Ovary (tissue), 9 donors: ENCODE data around the gene DDT. TPM values are rescaled to one million over a fixed set of nuclear protein-coding genes. Genes with fewer than 3 reads are reported as not detected.

ENCODE experiments used
- DNase-seq, 5 donors: peaks; one replicate each; pipeline ENCODE4 v3.0.0-alpha.2; 2019 to 2020
- H3K27ac ChIP-seq, 2 donors: fragments of 200-600 bp; one replicate each; pipeline versions ENCODE4 v1.5.1 to v1.8.0; 2019 to 2022
- H3K27me3 ChIP-seq: fragments of 200-600 bp; one replicate; pipeline ENCODE4 v1.8.0; 2022
- H3K36me3 ChIP-seq: fragments of 200-600 bp; sonication (generic); one replicate; pipeline ENCODE4 v1.5.1; 2019
- H3K4me1 ChIP-seq: one replicate; pipeline ENCODE4 v1.8.1; 2013; ENCODE audit warnings: mild to moderate bottlenecking, moderate library complexity; ENCODE audit not compliant: insufficient read depth
- H3K4me3 ChIP-seq: fragments of 200-600 bp; sonication (generic); one replicate; pipeline ENCODE4 v1.5.1; 2017
- H3K9me3 ChIP-seq, 2 donors: fragments of 200-600 bp in 1 of 2; sonication (generic) in 1 of 2; one replicate each; pipeline versions ENCODE4 v1.5.1 to v1.8.1; 2013 to 2019; ENCODE audit warnings: mild to moderate bottlenecking in 1 of 2, moderate library complexity in 1 of 2
- CTCF ChIP-seq, 3 donors: fragments of 450-650 bp in 2 of 3; fragments of 200-600 bp in 1 of 3; IDR thresholded peaks; one replicate each; pipeline versions ENCODE4 v1.5.1 to v1.8.0; 2016 to 2022; ENCODE audit warnings: antibody characterized with exemption in 3 of 3, mild to moderate bottlenecking in 1 of 3
- EP300 ChIP-seq: sonication (generic); formaldehyde crosslinking; IDR thresholded peaks from one replicate; pipeline ENCODE4 v1.6.1; 2017; ENCODE audit warnings: antibody characterized with exemption
- POLR2A ChIP-seq: fragments of 450-650 bp; IDR thresholded peaks from one replicate; pipeline ENCODE4 v1.6.1; 2017; ENCODE audit warnings: antibody characterized with exemption, mild to moderate bottlenecking, moderate library complexity
- WGBS, 3 donors: extraction: QIAGEN DNeasy Blood & Tissue Kit in 1 of 3; methylation state at CpG; one replicate each; pipeline versions ENCODE4 v1.1.5 to v1.1.7; 2013 to 2017; 5-methylcytosine and 5-hydroxymethylcytosine counted together
- intact Hi-C, 4 donors: fragments of 100-400 bp; cut with DNase I; formaldehyde crosslinking; loops; one replicate each; pipeline versions ENCODE4 v1.11.0 to v1.15.1; 2022 to 2023
- polyA plus RNA-seq, 2 donors: library from polyadenylated mRNA; stranded (reverse); fragments of 200-250 nt in 1 of 2; fragments of 350-450 nt in 1 of 2; fragmentation: Illumina TruSeq in 1 of 2; extraction: RNeasy Lipid Tissue Mini Kit (QIAGEN cat#74804) in 1 of 2; gene quantifications; one replicate each; pipeline ENCODE4 v1.2.3, GENCODE V29; 2013 to 2014
- total RNA-seq, 7 donors: library from RNA; depleted of rRNA in 2 of 7; stranded (reverse); fragments of >200 nt in 2 of 7; fragmentation: NEBNext Ultra II Directional in 3 of 7; extraction: Animal tissue kit (Norgen Biotek cat#: 25700) in 3 of 7; gene quantifications; one replicate each; pipeline versions ENCODE4 v1.1.0 to v1.2.4, GENCODE V29; 2016 to 2023
- donor health status: DM: no; HTN: no; CAD: no; lungs with moderate emphysema.
- donor health status: DM: no; HTN: no; CAD: no.
- donor health status: Bipolar disorder and iron deficiency.
- donor health status: DM: yes; HTN: yes; CAD: no.
- donor health status: DM: no; HTN: no; CAD: no.
- donor health status: DM: yes; HTN: yes; CAD: no.

Gene DDT
- total and polyA plus RNA-seq, 9 donors, result 34.6 to 236 (median 90.0) TPM

- Histone ChIP-seq H3K4me1 (peaks cover 1% of the 10 kb centered on the region), H3K27ac (no peak overlapping the region), H3K4me3 (no peak overlapping the region), H3K9me3 (no peaks in the 10 kb centered on the region), H3K27me3 (no peaks in the 10 kb centered on the region), H3K36me3 (no peaks in the 10 kb centered on the region)
- intact Hi-C loops, result no loop called here
- 79 to 84% (median 83%) methylated on average over 2 of the region's 2 CpGs for WGBS, 3 donors
- TF ChIP-seq CTCF (IDR thresholded peaks at IDR 0.05), result no peak
- TF ChIP-seq POLR2A, result no peak
- no peak for DNase-seq
These were observed 35.8 kb upstream of the DDT start for GRCh38 chr22:24010018-24010391.

- TF ChIP-seq EP300, result no peak
- no peak for TF ChIP-seq POLR2A
- no peak for TF ChIP-seq CTCF (IDR thresholded peaks at IDR 0.05)
These were observed 35.2 kb upstream of the DDT start for GRCh38 chr22:24009227-24010017.

GRCh38 chr22:24008381-24009226 is 34.4 kb upstream of the DDT start:
- H3K36me3 ChIP-seq, result no peaks in the 10 kb centered on the region
- TF ChIP-seq EP300 (no peak), CTCF (IDR thresholded peaks at IDR 0.05) (no peak), POLR2A (no peak)
- peaks cover 1% of the 10 kb centered on the region for H3K4me1 ChIP-seq
- intact Hi-C loops, result loop anchor here in 1 of 4 donors (5.0 kb wide), 1 partner anchor 164 kb away; no protein-coding TSS in a partner anchor
- H3K27ac ChIP-seq, result no peak overlapping the region
- 82 to 86% (median 83%) methylated on average over 6 of the region's 6 CpGs for WGBS, 3 donors
- DNase-seq, result no peak
- no peaks in the 10 kb centered on the region for H3K9me3 ChIP-seq
- H3K27me3 ChIP-seq, result no peaks in the 10 kb centered on the region
- H3K4me3 ChIP-seq, result no peak overlapping the region

More at GRCh38 chr22:24009227-24010017, 35.2 kb upstream of the DDT start:
- Histone ChIP-seq H3K27me3 (no peaks in the 10 kb centered on the region), H3K4me3 (no peak overlapping the region), H3K9me3 (no peaks in the 10 kb centered on the region), H3K27ac (no peak overlapping the region), H3K36me3 (no peaks in the 10 kb centered on the region), H3K4me1 (peaks cover 1% of the 10 kb centered on the region)
- no peak for DNase-seq
- intact Hi-C loops, result loop anchor here in 1 of 4 donors (5.0 kb wide), 1 partner anchor 163 kb away; no protein-coding TSS in a partner anchor
- WGBS, 3 donors, result 82 to 88% (median 86%) methylated on average over 7 of the region's 7 CpGs

GRCh38 chr22:24008022-24008283 is 33.7 kb upstream of the DDT start:
- WGBS, 3 donors, result 84 to 92% (median 91%) methylated on average over 1 of the region's 1 CpG
- H3K27ac ChIP-seq, result no peak overlapping the region
- DNase-seq, result no peak
- no peak overlapping the region for H3K4me3 ChIP-seq
- no peaks in the 10 kb centered on the region for H3K9me3 ChIP-seq
- no peaks in the 10 kb centered on the region for H3K4me1 ChIP-seq
- TF ChIP-seq POLR2A (no peak), EP300 (no peak), CTCF (IDR thresholded peaks at IDR 0.05) (no peak)
- no peaks in the 10 kb centered on the region for H3K27me3 ChIP-seq
- intact Hi-C loops, result loop anchor here in 1 of 4 donors (5.0 kb wide), 1 partner anchor 164 kb away; no protein-coding TSS in a partner anchor
- no peaks in the 10 kb centered on the region for H3K36me3 ChIP-seq
